Astrocyte (in vitro differentiated cells and primary cell): ENCODE measurements around the gene PTH1R. TPM values are rescaled to one million over a fixed set of nuclear protein-coding genes. Genes with fewer than 3 reads are reported as not detected.

ENCODE experiments used
- DNase-seq: peaks from one replicate; pipeline ENCODE4 v3.0.0-alpha.2; 2010; ENCODE audit warnings: low read depth
- FAIRE-seq: peaks from 2 replicates; lab custom pipeline; 2011; peaks lifted over from hg19 to GRCh38; lab: Jason Lieb, UNC
- H2AFZ ChIP-seq: 2 replicates; pipeline ENCODE4 v1.6.0; 2012; ENCODE audit warnings: low read depth, low read length, inconsistent platforms
- H3K27ac ChIP-seq: 2 replicates; pipeline ENCODE4 v1.5.1; 2011; ENCODE audit warnings: low read depth, low read length, inconsistent platforms
- H3K27me3 ChIP-seq: 2 replicates; pipeline ENCODE4 v1.6.0; 2011; ENCODE audit warnings: low read length, inconsistent platforms; ENCODE audit not compliant: insufficient read depth
- H3K36me3 ChIP-seq: 2 replicates; pipeline ENCODE4 v1.5.1; 2011; ENCODE audit warnings: low read length, inconsistent platforms; ENCODE audit not compliant: insufficient read depth
- H3K4me1 ChIP-seq: 2 replicates; pipeline ENCODE4 v1.5.1; 2011; ENCODE audit warnings: low read length, inconsistent platforms; ENCODE audit not compliant: insufficient read depth
- H3K4me2 ChIP-seq: 2 replicates; pipeline ENCODE4 v1.6.0; 2012; ENCODE audit warnings: low read length, inconsistent platforms
- H3K4me3 ChIP-seq: 2 replicates; pipeline ENCODE4 v1.5.1; 2011; ENCODE audit warnings: low read depth, mild to moderate bottlenecking, low read length, inconsistent platforms; ENCODE audit not compliant: insufficient read depth
- H3K79me2 ChIP-seq: 2 replicates; pipeline ENCODE4 v1.6.0; 2012; ENCODE audit warnings: mild to moderate bottlenecking, low read length, inconsistent platforms; ENCODE audit not compliant: insufficient read depth
- H3K9ac ChIP-seq: 2 replicates; pipeline ENCODE4 v1.6.0; 2012; ENCODE audit warnings: mild to moderate bottlenecking, low read length, inconsistent platforms
- H3K9me3 ChIP-seq: 2 replicates; pipeline ENCODE4 v1.5.1; 2012; ENCODE audit warnings: low read depth, mild to moderate bottlenecking, low read length, inconsistent platforms; ENCODE audit not compliant: insufficient read depth
- H4K20me1 ChIP-seq: 2 replicates; pipeline ENCODE4 v1.6.0; 2012; ENCODE audit warnings: low read length, inconsistent platforms; ENCODE audit not compliant: insufficient read depth
- H3K27ac Mint-ChIP-seq: one replicate; pipeline ENCODE4 v1.8.0; 2021; ENCODE audit warnings: mild to moderate bottlenecking, mixed read lengths; ENCODE audit not compliant: unreplicated experiment
- H3K27me3 Mint-ChIP-seq: one replicate; pipeline ENCODE4 v1.8.0; 2021; ENCODE audit warnings: low read depth, mixed read lengths; ENCODE audit not compliant: unreplicated experiment
- H3K36me3 Mint-ChIP-seq: one replicate; pipeline ENCODE4 v1.8.0; 2021; ENCODE audit warnings: low read depth, mixed read lengths; ENCODE audit not compliant: unreplicated experiment
- H3K4me1 Mint-ChIP-seq: one replicate; pipeline ENCODE4 v1.8.0; 2021; ENCODE audit warnings: low read depth, mixed read lengths; ENCODE audit not compliant: unreplicated experiment
- H3K4me3 Mint-ChIP-seq: one replicate; pipeline ENCODE4 v1.8.0; 2021; ENCODE audit warnings: mild to moderate bottlenecking, moderate library complexity, mixed read lengths; ENCODE audit not compliant: unreplicated experiment
- H3K9me3 Mint-ChIP-seq: one replicate; pipeline ENCODE4 v1.8.0; 2021; ENCODE audit warnings: mild to moderate bottlenecking, mixed read lengths; ENCODE audit not compliant: unreplicated experiment
- CTCF ChIP-seq: IDR thresholded peaks from 2 replicates; pipeline ENCODE4 v1.5.1; 2011; ENCODE audit warnings: low read depth, mild to moderate bottlenecking, inconsistent platforms, low read length, moderate library complexity; ENCODE audit not compliant: insufficient read depth
- EZH2 ChIP-seq: IDR thresholded peaks from 2 replicates; pipeline ENCODE4 v1.6.1; 2012; ENCODE audit warnings: mild to moderate bottlenecking, low read length, inconsistent platforms; ENCODE audit not compliant: insufficient read depth
- total RNA-seq: library from RNA; stranded (reverse); gene quantifications from 2 replicates; pipeline ENCODE4 v1.2.1, GENCODE V29; 2021

PTH1R gene
- total RNA-seq, 1 donor from 2014 or later = 5.2 TPM

DNA sequence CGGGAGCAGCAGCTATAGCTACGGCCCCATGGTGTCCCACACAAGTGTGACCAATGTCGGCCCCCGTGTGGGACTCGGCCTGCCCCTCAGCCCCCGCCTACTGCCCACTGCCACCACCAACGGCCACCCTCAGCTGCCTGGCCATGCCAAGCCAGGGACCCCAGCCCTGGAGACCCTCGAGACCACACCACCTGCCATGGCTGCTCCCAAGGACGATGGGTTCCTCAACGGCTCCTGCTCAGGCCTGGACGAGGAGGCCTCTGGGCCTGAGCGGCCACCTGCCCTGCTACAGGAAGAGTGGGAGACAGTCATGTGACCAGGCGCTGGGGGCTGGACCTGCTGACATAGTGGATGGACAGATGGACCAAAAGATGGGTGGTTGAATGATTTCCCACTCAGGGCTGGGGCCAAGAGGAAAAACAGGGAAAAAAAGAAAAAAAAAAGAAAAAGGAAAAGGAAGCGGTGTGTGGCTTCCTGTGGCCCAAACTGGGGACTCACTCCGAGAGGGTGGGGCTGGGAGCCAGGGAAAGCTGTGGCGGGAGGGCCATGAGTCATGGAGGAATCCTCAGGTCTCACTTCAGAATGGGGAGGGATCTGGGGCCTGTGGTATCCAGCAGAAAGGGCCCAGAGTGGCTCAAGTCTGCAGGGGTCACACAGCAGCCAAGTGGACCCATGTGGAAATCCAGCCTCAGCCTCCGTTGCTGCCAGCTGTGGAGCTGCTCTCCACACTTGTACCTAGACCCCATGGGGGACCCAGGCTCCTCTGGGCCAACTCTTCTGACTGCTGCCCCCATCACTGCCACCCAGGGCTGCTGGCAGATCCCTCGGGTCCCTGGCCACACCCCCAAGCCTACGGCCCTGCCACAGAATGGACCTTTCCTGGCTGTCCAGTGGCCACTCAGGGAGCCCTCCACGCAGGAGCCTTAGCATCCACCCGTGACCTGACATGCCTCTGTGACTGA, 26.1 kb downstream of the PTH1R start:
- no peak overlapping the region for H3K4me3 Mint-ChIP-seq
- no peaks in the 10 kb centered on the region for H3K4me1 Mint-ChIP-seq
- TF ChIP-seq EZH2 (no peak), CTCF (no peak)
- no peaks in the 10 kb centered on the region for H3K36me3 ChIP-seq
- no peaks in the 10 kb centered on the region for H3K36me3 Mint-ChIP-seq
- DNase-seq (peak; percentile 41), FAIRE-seq (no peak)
- no peak overlapping the region for H3K27ac ChIP-seq
- no peaks in the 10 kb centered on the region for H3K79me2 ChIP-seq
- peak overlapping the region; percentile 1 for H3K4me2 ChIP-seq
- no peak overlapping the region for H2AFZ ChIP-seq
- no peak overlapping the region for H3K9ac ChIP-seq
- no peaks in the 10 kb centered on the region for H3K9me3 ChIP-seq
- no peak overlapping the region for H3K4me3 ChIP-seq
- H3K27me3 Mint-ChIP-seq = peaks cover 29% of the 10 kb centered on the region
- no peaks in the 10 kb centered on the region for H4K20me1 ChIP-seq
- H3K27ac Mint-ChIP-seq = no peak overlapping the region
- no peaks in the 10 kb centered on the region for H3K9me3 Mint-ChIP-seq
- H3K27me3 ChIP-seq = no peaks in the 10 kb centered on the region
- H3K4me1 ChIP-seq = peaks cover 11% of the 10 kb centered on the region

DNA sequence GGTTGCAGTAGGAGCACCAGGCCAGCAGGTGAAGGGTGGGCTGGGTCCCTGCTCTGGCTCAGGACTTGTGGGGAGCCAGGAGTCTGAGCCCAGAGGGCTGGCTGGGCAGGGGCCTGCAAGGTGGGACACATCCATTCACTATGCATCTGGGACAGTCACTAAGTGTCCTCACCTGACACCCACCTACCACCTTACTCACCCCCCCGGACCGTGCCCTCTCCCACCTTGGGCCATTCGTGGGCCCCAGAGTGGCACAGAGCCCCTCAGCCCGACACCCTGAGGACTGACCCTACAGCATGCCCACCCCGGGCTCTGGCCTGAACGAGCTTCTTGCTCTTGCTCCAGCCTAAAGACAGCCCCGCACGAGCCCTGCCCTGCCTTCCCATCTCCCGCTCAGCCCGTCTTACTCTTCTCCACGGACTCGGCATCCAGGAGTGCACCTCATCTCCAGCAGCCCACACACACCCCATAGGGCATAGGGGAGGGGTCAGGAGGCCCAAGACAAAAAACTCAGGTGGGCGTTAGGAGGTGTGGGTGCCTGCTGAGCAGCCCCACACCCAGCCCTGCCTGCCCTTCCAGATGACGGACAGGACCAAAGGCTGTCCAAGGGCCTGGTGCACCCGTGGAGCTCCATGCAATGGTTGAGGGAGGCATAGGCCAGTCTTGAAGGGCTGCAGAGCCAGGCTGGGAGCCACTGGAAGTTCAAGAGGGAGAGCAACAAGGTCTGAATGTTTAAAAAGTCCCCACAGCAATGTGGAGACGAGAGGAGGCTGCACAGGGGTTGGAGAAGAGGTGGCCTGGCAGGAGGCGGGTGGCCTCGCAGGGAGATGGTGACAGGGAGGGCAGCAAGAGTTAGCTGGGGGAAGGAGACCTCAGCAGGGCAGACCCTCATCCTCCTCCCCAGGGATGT, 27.0 kb downstream of the PTH1R start:
- H3K9ac ChIP-seq = no peak overlapping the region
- H3K27ac ChIP-seq = no peak overlapping the region
- no peak overlapping the region for H3K4me3 Mint-ChIP-seq
- no peak overlapping the region for H3K4me3 ChIP-seq
- no peaks in the 10 kb centered on the region for H3K79me2 ChIP-seq
- no peaks in the 10 kb centered on the region for H3K36me3 ChIP-seq
- no peaks in the 10 kb centered on the region for H3K9me3 Mint-ChIP-seq
- no peaks in the 10 kb centered on the region for H3K9me3 ChIP-seq
- no peaks in the 10 kb centered on the region for H3K4me1 Mint-ChIP-seq
- no peak for DNase-seq
- H3K27ac Mint-ChIP-seq = no peak overlapping the region
- H3K36me3 Mint-ChIP-seq = no peaks in the 10 kb centered on the region
- no peaks in the 10 kb centered on the region for H4K20me1 ChIP-seq
- H3K4me1 ChIP-seq = peaks cover 21% of the 10 kb centered on the region
- no peak overlapping the region for H2AFZ ChIP-seq
- no peak for FAIRE-seq
- peaks cover 24% of the 10 kb centered on the region for H3K27me3 Mint-ChIP-seq
- H3K4me2 ChIP-seq = no peak overlapping the region
- TF ChIP-seq EZH2 = no peak
- no peak for TF ChIP-seq CTCF
- no peaks in the 10 kb centered on the region for H3K27me3 ChIP-seq
